Progenitor cell of endocrine pancreas (in vitro differentiated cells): ENCODE data around the gene SWSAP1. TPM values are rescaled to one million over a fixed set of nuclear protein-coding genes. Genes with fewer than 3 reads are reported as not detected.

Experiments
- DNase-seq: peaks from one replicate; pipeline ENCODE4 v3.0.0; 2021; ENCODE audit warnings: low spot score; ENCODE audit not compliant: unreplicated experiment
- H3K27ac Mint-ChIP-seq: 2 replicates; pipeline ENCODE4 v1.8.0; 2021; ENCODE audit warnings: mild to moderate bottlenecking, moderate library complexity, mixed read lengths
- H3K27me3 Mint-ChIP-seq: 2 replicates; pipeline ENCODE4 v1.8.0; 2021; ENCODE audit warnings: mixed read lengths
- H3K36me3 Mint-ChIP-seq: 2 replicates; pipeline ENCODE4 v1.8.0; 2022; ENCODE audit warnings: mixed read lengths; ENCODE audit not compliant: insufficient read depth
- H3K4me1 Mint-ChIP-seq: 2 replicates; pipeline ENCODE4 v1.8.0; 2021; ENCODE audit warnings: low read depth, mixed read lengths
- H3K4me3 Mint-ChIP-seq: 2 replicates; pipeline ENCODE4 v1.8.0; 2021; ENCODE audit warnings: low read depth, mild to moderate bottlenecking, moderate library complexity, mixed read lengths
- H3K9me3 Mint-ChIP-seq: 2 replicates; pipeline ENCODE4 v1.8.0; 2021; ENCODE audit warnings: low read depth, mixed read lengths
- total RNA-seq: library from RNA; stranded (reverse); gene quantifications from 2 replicates; pipeline ENCODE4 v1.2.1, GENCODE V29; 2021
- TF ChIP-seq, protein P1 (sequence below): fragments of 200-600 bp; sonication (generic); IDR thresholded peaks from one replicate; pipeline ENCODE4 v1.5.0; 2021; ENCODE audit warnings: antibody characterized with exemption, mild to moderate bottlenecking; ENCODE audit not compliant: unreplicated experiment

SWSAP1 gene
- total RNA-seq, 1 donor from 2014 or later, result 3.2 TPM

DNA sequence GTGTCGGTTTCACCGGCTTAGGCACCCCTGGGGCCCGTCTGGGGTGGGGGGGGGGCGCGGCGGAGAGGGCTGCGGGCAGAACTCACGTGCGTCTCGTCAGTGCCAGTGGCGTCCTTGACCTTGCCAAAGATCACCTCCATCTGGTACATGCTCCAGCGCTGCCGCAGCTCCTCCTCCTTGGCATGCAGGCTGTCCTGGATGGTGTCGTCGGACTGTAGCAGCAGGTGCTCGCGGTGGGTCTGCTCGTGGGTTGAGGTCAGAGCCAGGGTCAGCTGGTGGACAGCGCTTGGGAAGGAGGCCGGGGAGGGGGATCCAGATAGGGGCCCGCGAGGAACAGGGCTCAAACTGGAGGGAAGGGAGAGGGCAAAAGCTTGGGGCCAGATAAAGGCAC is 49.3 kb downstream of the SWSAP1 start:
- peaks cover 35% of the 10 kb centered on the region for H3K27me3 Mint-ChIP-seq

More for the DNA sequence above, 49.3 kb downstream of the SWSAP1 start:
- Mint-ChIP-seq H3K9me3 (no peaks in the 10 kb centered on the region), H3K36me3 (no peaks in the 10 kb centered on the region), H3K4me1 (peaks cover 6% of the 10 kb centered on the region), H3K4me3 (no peak overlapping the region), H3K27ac (no peak overlapping the region)
- TF ChIP-seq, protein P1, sequence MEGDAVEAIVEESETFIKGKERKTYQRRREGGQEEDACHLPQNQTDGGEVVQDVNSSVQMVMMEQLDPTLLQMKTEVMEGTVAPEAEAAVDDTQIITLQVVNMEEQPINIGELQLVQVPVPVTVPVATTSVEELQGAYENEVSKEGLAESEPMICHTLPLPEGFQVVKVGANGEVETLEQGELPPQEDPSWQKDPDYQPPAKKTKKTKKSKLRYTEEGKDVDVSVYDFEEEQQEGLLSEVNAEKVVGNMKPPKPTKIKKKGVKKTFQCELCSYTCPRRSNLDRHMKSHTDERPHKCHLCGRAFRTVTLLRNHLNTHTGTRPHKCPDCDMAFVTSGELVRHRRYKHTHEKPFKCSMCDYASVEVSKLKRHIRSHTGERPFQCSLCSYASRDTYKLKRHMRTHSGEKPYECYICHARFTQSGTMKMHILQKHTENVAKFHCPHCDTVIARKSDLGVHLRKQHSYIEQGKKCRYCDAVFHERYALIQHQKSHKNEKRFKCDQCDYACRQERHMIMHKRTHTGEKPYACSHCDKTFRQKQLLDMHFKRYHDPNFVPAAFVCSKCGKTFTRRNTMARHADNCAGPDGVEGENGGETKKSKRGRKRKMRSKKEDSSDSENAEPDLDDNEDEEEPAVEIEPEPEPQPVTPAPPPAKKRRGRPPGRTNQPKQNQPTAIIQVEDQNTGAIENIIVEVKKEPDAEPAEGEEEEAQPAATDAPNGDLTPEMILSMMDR, result no peak
- no peak for DNase-seq

Other genes starting within 250 kb of the SWSAP1 start
- 22.8 and 24.3 TPM in 2 replicates for gene SPC24, start 218.9 kb upstream of the SWSAP1 start, total RNA-seq
- 27.6 and 29.1 TPM in 2 replicates for gene KANK2, start 177.1 kb upstream of the SWSAP1 start, total RNA-seq
- gene ANGPTL8, start 135.0 kb upstream of the SWSAP1 start, total RNA-seq, result not detected in 2 replicates
- gene DOCK6, start 112.1 kb upstream of the SWSAP1 start, total RNA-seq, result 88.0 and 89.1 TPM in 2 replicates
- gene TSPAN16, start 78.5 kb upstream of the SWSAP1 start, total RNA-seq, result not detected in 2 replicates
- gene RAB3D, start 35.0 kb upstream of the SWSAP1 start, total RNA-seq, result 40.7 and 43.9 TPM in 2 replicates
- gene TMEM205, start 28.4 kb upstream of the SWSAP1 start, total RNA-seq, result 49.8 and 51.1 TPM in 2 replicates
- gene CCDC159, start 28.1 kb upstream of the SWSAP1 start, total RNA-seq, result 25.0 and 27.6 TPM in 2 replicates
- 7.9 and 10.1 TPM in 2 replicates for gene PLPPR2, start 19.2 kb upstream of the SWSAP1 start, total RNA-seq
- gene EPOR, start 9.6 kb downstream of the SWSAP1 start, total RNA-seq, result 53.6 and 56.7 TPM in 2 replicates
- gene RGL3, start 44.6 kb downstream of the SWSAP1 start, total RNA-seq, result 266 and 284 TPM in 2 replicates
- gene ODAD3, start 60.5 kb downstream of the SWSAP1 start, total RNA-seq, result 1.8 and 2.2 TPM in 2 replicates
- 409 and 437 TPM in 2 replicates for gene PRKCSH, start 61.0 kb downstream of the SWSAP1 start, total RNA-seq
- gene ELAVL3, start 106.4 kb downstream of the SWSAP1 start, total RNA-seq, result 0.87 and 1.4 TPM in 2 replicates
- gene ZNF653, start 131.2 kb downstream of the SWSAP1 start, total RNA-seq, result 17.6 and 21.8 TPM in 2 replicates
- 36.1 and 38.5 TPM in 2 replicates for gene ECSIT, start 154.5 kb downstream of the SWSAP1 start, total RNA-seq
- 3.2 and 9.0 TPM in 2 replicates for gene CNN1, start 164.2 kb downstream of the SWSAP1 start, total RNA-seq
- 48.7 and 56.5 TPM in 2 replicates for gene ELOF1, start 184.6 kb downstream of the SWSAP1 start, total RNA-seq
- gene ACP5, start 203.0 kb downstream of the SWSAP1 start, total RNA-seq, result 1.6 and 2.7 TPM in 2 replicates
- 31.9 and 33.6 TPM in 2 replicates for gene ZNF627, start 222.8 kb downstream of the SWSAP1 start, total RNA-seq